Measurements from ENCODE around the gene KRT77.
"Not testable (repeated sequence)": the region's sequence is repeated elsewhere in the genome, so short reads cannot be mapped to it uniquely, and the experiment has no call there.

KRT77 gene

GRCh38 chr12:52703424-52703823 is at the start of gene KRT77:
KRT77 (minus strand) TSS chr12:52703524; CDS start chr12:52703434, 90 bp downstream.
- no peak for DNase-seq

- DNase-seq: no peak
Measured at GRCh38 chr12:52752516-52752915, 49.2 kb upstream of the KRT77 start.

GRCh38 chr12:52751795-52752194 is 48.5 kb upstream of the KRT77 start:
- DNase-seq: no peak

- not testable (repeated sequence) for DNase-seq
Measured at GRCh38 chr12:52750532-52750931, 47.2 kb upstream of the KRT77 start.

- no peak for DNase-seq
Measured at GRCh38 chr12:52749827-52750226, 46.5 kb upstream of the KRT77 start.

DNA sequence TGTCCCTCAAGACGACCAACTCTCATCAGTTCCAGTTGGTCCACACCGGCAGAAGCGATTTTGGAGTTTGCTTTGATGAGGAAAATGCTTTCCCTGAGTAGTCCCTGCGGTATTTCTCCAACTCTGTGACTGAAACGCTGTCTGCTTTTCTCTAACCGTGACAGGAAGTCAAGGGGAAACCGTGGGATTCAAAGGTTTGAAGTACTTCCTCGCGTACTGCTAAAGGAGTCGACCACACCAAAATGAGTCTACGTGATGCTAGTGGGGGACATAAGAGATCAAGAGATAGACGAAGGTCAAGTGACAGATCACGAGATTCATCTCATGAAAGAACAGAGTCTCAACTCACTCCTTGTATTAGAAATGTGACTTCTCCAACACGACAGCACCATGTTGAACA is 45.3 kb upstream of the KRT77 start:
- DNase-seq: no peak

GRCh38 chr12:52745554-52745953 is 42.2 kb upstream of the KRT77 start:
- no peak for DNase-seq

- DNase-seq: no peak
Measured at GRCh38 chr12:52744493-52745156, 41.3 kb upstream of the KRT77 start.

DNA sequence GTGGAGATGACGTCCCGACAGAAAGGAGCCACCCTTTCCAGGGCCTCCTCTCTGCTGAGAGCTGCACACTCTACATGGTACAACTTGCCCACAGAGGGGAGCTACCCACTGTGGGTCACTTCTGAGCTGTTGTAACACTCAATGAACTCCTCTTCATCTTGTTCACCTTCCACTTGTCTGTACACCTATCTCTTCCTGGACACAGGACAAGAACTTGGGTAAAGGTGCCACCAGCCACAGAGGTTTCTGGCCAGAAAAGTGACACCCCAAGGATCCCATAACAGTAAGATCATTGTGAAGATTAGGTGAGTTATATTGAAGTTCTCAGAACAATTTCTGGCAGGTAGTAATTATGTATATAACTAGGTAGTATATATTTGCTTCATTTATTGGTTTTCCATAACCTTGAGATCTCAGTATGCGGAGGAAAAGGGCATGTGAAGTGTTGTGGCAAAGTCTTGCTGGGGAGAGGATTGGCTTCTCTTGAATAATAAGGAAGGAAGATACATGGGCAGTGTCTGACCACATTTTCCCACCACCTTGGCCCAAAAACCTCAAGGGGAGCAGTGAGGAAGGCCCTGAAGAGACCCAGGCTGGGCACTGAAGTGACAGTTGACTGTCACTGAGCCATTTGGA is 39.6 kb upstream of the KRT77 start:
- DNase-seq: no peak

DNA sequence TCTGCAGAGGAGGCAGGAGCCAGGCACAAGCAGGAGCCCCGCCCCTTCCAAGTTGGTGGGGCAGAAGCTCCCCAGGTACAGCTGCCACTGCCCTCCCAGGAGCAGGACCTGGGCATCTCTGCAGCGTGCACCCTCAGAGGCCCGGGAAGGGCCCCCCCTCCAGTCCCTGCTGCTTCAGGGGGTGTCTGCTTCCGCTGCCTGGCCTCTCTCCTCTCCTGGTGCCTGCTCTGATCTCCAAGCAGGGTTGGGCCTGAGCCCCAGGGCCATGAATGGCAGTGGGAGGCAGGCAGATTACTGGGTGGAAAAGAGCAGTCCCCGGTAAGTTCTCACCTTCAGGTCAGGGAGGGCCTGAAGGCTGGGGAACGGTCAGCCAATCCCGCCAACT is 38.9 kb upstream of the KRT77 start:
- no peak for DNase-seq

DNA sequence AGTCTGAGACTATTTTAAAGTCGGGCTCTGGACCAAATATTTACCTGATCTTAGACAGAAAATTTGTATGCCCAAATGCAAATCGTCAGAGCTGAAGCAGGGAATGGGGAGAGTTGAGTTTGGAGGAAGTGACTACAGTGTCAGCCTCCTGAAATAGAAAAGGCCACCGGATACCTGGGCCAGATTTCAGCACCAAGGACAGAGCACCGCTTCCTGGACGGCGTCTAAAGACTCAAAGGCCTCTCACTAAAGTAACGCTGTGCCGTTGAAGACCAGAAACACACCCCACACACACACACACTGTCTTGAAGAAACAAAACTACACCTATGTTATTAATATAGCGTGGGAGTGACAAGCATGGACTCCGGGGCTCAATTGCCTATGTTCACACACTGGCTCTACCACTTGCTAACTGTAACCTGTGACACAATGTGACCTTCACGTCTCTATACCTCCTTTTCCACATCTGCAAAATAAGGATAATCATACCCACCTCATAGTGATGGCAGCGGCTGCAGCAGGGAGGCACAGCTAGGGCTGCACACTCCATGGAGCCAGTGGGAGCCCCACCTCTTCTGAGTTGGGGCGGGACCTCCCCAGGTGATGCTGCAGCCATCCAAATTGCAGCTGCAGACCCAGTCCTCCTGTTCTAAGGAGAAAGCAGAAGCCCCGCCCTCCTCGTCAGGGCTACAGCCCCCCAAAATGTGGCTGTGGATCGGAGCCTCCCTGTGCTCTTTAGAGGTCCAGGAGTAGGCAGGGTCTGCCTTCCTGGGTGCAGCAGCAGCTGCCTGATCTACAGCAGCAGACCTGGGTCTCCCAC is 38.3 kb upstream of the KRT77 start:
- no peak for DNase-seq

- DNase-seq: no peak
Measured at GRCh38 chr12:52740584-52740983, 37.3 kb upstream of the KRT77 start.

DNA sequence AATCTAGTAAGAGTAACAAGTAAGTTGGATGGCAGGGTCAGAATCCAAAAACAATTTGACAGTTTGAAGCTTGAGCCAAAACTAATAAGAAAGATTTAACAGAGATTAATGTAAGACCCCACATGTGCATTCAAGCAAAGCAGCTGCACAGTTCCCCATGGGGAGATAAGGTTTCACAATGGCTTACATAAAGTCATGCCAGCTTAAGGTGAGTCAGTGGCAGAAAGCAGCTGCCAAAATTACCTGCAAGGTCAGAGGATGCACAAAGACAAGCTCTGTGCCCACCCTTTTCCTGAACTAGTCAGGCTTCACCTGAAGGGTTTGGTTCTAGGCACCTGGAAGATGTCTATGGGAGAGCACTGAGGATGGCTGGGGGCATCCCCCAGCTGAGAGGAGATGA is 36.6 kb upstream of the KRT77 start:
- no peak for DNase-seq

- DNase-seq: no peak
Measured at GRCh38 chr12:52735816-52736632, 32.7 kb upstream of the KRT77 start.

- no peak for DNase-seq
Measured at GRCh38 chr12:52735106-52735505, 31.8 kb upstream of the KRT77 start.

GRCh38 chr12:52730793-52731192 is 27.5 kb upstream of the KRT77 start:
- no peak for DNase-seq

GRCh38 chr12:52730383-52730782 is 27.1 kb upstream of the KRT77 start:
- DNase-seq: no peak

DNA sequence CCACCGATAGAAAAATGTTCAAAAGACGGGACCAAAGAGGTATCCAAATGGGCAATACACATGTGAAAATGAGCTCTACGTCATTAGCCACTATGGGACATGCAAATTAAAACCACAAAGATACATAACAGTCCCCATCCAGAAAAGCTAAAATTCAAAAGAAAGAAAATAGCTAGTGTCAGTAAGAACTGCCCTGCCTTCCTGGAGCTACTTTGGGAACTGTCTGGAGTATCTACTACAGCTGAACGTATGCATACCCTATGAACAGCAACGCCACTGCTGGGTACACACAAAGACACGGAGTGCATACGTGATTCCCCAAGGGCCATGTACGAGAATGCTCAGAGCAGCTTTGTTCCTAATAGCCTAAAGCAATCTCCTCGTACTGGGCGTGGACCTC is 25.8 kb upstream of the KRT77 start:
- no peak for DNase-seq

DNA sequence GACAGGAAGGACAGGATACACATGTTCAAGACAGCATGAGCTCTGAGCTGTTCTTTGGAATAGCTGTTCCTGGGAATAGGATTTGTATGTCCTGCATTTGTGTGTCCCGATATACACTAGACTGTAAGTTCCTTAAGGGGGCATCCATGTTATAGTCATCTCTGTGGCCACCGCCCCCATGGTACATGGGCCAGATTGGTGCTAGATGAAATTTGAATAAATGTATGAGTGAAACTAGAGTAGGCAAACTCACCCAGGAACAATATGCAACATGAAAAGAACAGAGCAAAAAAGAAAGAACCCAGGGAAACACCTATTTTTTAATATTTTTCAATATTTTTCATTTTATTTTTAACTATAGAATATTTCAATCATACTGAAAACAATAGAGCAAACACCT is 25.1 kb upstream of the KRT77 start:
- DNase-seq: no peak

DNA sequence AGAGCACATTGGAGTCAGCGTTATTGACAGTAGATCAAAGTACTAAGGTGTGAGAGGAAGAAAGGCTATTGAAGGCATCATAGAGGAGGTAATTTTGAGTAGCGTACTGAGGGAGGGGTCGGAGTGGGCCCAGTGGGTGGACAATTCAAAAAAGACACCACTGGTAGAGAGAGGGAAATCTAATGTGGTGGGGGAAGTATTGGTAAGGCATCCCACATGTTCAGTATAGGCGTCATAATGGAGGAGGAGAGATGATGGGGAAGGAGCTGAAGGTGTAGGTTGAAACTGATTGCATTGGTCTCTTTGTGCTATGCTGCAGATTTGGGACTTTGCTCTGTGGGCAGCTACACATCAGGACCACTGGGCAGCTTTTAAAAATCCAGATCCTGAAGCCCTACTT is 23.7 kb upstream of the KRT77 start:
- no peak for DNase-seq

GRCh38 chr12:52726451-52726850 is 23.1 kb upstream of the KRT77 start:
- no peak for DNase-seq

GRCh38 chr12:52724384-52724783 is 21.1 kb upstream of the KRT77 start:
- DNase-seq: no peak

- DNase-seq: no peak
Measured at GRCh38 chr12:52722680-52723079, 19.4 kb upstream of the KRT77 start.
